ENCODE data around the gene LGALS9.
"Not testable (repeated sequence)": the region's sequence is repeated elsewhere in the genome, so short reads cannot be mapped to it uniquely, and the experiment has no call there.

The LGALS9 gene

DNA sequence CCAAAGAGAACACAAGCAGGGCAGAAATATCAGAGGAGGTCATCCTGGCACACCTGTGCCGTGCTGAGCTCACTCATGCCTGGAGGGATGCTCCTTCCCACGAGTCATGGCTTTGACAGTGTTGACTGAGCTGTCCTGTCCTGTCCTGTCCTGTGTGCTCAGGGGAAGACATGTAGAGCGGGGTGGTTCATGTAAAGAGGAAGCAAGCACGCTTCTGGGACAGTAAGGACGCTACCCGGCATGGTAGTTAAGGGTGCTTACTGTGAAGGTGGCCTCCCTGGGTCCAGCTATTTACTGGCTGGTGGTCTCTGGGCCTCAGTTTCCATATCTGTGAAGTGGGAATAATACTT is 398 bp downstream of the LGALS9 start:
- DNase-seq (ENCODE audit: low read depth), result no peak

DNA sequence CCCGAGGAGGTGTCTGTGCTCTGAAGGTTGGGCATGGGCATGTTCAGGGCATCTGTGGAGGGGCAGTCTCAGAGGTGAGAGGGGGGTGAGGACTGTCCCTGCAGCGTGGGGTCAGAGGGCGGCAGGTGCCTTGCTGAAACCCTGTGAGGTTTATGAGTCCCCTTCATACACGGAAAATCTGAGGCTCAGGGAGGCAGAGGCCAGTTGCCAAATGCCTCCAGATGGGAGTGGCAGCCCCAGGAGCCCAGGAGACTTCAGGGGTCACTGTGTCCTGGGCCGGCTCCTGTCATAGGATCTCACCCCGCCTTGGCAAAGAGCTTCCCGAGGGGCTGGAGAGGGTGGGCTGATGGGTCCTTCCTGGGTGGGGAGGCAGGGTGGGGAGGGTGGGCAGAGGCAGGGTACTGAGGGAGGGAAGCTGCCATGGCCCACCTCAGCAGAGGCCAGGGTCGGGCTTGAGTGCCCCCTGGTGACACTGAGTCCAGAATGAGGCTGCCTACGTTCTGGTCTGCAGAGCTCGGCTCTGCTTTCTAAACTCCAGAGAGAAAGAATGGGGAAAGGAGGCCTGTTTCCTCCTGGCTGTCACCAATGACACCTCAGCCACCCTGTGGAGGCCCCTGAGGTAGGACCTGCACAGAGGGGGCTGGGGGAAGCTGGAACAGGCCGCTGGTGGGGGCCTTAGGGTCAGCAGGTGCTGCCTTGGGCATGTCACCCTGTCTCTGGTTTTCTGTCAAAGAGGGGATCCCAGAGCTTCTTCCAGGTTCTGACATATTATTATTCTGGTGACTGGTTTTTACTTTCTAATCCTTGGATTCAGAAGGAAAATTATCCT is 1.1 kb downstream of the LGALS9 start:
- DNase-seq (ENCODE audit: low read depth), result no peak

DNA sequence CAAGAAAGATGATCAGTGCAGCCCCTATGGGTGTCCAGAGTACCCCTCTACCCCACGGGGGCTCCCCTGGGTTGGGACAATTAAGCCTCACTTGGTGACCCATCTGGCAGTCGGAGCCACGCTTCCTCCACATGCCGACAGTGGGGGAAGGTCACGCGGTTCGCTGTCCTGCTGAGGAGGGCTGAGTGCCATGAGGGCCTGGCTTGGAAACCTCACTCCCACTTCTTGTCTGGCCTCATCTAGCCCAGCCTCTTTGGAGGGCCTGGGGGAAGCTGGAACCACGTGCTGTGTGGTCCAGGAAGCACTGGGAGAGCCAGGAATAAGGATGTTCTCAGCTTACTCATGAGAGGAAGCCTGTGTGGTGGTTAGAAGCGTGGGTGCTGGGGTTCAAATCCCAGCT is 1.8 kb downstream of the LGALS9 start:
- not testable (repeated sequence) for DNase-seq (ENCODE audit: low read depth)

DNA sequence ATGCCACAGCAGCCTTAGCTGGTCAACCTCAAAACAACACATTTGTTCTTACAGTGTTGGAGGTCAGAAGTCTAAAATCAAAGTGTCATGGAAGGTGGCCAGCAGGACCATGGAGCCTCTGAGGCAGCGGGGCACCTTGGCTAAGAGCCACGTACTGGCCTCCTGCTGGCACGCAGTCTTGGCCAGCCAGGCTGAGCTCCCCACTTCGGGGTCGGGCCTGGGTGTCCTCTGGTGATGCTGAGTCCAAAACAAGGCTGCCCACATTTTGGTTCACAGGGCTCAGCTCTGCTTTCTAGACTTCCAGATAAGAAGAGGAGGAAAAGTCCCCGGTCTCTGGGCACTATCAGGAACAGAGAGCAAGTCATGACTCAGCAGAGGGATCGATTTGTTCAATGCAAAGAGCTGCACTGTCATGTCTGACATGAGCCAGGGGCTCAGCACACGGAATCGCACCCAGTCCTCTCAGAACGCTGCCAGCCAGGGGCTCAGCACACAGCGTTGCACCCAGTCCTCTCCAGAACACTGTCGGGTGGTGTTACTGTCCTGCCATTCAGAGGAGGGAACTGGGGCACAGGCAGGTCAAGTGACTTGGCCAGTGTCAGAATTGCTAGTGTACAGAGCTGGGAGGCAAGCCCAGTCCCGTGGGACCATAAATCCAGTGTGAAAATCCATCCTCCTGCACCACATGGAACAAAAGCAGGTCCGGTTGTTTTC is 2.5 kb downstream of the LGALS9 start:
- DNase-seq (ENCODE audit: low read depth), result no peak

DNA sequence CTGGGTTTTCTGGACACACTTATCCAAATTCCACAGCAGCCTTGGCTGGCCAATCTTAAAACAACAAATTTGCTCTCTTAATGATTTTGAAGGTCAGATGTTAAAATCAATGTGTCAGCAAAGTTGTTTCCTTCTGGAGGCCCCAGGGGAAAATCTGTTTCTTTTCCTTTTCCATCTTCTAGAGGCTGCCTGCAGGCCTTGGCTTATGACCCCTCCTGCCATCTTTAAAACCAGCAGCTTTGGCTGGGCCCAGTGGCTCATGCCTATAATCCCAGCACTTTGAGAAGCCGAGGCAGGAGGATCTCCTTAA is 3.0 kb downstream of the LGALS9 start:
- DNase-seq (ENCODE audit: low read depth), result no peak

DNA sequence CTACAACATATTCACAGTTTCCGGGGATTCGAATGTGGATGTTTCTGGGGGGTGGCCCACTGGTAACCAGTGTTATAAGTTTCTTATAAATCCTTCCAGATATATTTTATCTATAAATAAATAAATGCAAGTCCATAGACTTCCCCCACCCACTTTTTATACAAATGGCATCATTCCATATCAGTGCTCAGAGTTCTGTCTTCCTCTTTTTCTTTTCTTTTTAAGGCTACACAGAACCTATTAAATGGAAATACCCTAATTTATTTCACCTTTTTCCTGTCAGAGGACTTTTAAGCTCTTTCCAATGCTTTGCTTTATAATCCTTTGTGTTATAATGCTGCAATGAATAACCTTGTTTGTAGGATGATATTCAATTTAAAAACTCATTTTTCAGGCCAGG is 3.8 kb downstream of the LGALS9 start:
- no peak for DNase-seq (ENCODE audit: low read depth)

DNA sequence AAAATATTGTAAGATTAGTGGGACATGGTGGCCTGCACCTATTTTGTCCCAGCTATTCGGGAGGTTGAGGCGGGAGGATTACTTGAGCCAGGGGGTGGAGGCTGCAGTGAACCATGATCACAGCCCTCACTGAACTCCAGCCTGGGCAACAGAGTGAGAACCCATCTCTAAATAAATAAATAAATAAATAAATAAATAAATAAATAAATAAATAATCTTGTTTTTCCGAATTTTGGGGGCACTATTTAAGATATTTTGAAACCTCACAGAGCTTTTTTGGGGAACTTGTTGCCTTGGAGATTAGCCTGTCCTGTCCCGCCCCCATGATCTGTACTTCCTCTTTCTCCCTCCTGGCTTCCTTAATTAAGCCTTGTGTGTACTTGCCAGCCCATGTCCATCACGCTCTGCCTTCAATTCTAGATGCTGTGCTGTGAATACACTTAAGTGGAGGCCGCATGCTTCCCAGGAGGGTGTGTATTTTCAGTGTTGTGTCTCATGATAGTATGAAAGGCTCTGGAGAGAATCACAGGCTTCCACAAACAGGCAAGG is 4.4 kb downstream of the LGALS9 start:
- no peak for DNase-seq (ENCODE audit: low read depth)

DNA sequence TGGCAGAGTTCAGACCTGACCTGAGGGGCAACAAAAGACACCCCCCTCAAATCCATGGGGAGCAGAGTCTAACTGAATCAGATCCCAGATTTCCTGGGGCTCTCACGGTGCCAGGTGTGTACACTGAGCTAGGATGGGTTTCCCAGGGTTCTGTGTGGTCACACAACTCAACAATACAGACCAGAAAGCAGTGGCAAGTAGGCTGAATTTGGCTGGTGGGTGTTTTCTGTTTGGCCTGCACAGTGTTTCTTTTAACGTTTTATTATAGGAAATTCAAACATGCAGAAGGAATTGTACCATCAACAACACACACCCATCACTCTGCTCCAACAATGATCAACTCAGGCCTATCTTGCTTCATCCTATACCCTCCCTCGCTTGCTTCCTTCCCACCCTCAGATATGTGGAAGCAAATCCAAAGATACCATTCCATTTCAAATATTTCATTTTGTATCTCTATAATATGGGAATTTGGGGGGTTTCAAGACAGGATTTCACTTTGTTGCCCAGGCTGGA is 5.1 kb downstream of the LGALS9 start:
- not testable (repeated sequence) for DNase-seq (ENCODE audit: low read depth)

DNA sequence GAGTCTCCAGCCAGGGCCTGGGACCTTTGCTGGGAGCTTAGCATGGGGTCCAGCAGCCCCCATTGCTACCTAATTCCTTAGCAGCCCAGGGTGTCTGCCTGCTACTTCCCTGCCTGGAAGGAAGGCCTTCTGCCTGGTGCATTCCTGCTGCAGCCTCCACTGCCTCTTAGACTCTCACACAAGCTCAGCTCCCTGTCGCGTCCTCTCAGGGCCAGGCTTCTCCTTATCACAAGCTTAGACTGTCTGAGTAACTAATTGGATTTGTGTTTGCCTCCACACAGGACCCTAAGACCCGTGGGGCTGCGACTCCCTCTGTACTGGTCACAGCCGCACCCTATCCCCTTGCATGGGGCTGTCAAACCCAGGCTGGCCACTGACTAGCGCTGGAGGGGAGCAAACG is 6.8 kb downstream of the LGALS9 start:
- DNase-seq (ENCODE audit: low read depth), result not testable (repeated sequence)

DNA sequence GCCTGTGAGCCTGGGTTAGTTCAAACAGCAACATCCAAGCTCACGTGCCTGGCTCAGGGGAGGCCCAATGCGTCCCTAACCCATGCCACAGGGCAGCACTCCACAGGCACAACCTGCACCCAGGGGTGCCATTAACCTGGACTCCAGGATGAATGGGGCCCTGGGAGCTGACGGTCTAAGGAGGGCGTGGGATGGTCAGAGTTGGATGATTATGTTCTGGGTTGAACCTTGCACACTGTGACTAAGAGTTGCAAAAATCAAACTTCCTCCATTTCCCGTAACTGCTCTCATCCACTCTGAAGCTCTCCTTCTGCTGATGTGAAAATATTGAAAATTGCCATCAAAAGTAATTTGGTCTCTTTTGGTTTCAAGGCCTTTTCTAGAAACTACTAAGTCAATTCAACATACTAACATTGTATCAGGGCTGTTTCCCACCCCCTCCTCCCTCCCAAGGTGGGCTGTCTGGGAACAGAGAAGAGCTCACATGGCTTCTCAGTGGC is 7.5 kb downstream of the LGALS9 start:
- DNase-seq (ENCODE audit: low read depth), result not testable (repeated sequence)

DNA sequence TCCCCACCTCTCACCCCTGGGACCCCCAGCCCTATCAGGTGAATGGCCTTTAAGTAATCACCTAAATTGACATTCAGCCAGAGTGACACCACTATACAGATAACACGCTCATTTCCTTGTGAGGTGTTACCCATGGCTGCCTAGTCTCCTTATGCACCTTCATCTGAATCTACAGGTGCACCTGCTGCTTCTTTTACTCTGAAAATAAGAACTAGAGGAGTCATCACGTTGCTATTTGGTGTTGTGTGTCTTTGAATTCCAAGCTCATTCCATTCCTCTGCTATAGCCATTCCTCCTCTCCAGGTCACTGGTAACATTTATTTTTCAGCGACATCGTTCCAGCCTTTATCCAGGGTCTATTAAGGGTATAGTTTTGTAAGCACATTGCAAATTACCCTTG is 9.8 kb downstream of the LGALS9 start:
- DNase-seq (ENCODE audit: low read depth), result no peak

DNA sequence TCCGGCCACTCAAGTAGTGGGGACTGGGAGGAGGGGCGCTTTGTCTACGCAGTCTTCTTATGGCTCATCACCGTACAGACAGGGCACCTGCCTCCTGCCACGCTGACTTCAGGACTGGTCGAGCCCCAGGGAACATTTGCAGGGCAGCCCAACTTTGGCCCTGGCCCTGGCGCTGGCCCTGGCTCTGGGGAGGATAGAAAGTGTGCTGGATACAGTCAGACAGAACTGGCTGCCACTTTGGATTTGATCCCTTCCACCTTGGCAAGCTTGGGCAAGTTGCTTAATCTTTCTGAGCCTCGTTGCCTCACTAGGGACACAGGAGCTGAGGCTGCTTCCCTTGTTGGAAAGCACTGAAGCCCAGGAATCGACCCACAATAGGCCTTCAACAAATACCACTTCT is 13.6 kb downstream of the LGALS9 start:
- DNase-seq (ENCODE audit: low read depth), result no peak

DNA sequence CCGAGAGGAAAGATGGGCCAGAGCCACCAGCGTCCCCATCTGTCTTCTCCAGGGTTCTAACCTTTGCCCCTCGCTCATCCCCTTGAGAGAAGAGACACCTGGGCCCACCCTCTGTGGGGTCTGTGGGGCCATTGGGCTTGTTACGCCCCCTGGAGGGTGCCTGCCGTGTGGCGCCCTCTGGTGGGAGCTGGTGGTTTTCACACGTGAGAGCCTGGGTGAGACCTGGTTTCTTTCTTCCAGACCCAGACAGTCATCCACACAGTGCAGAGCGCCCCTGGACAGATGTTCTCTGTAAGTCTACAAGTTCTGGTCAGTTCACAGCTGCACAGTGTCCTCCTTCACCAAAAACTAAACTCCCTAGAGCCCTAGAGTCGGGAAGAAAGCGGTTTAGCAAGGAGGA is 14.6 kb downstream of the LGALS9 start:
- DNase-seq (ENCODE audit: low read depth), result not testable (repeated sequence)

DNA sequence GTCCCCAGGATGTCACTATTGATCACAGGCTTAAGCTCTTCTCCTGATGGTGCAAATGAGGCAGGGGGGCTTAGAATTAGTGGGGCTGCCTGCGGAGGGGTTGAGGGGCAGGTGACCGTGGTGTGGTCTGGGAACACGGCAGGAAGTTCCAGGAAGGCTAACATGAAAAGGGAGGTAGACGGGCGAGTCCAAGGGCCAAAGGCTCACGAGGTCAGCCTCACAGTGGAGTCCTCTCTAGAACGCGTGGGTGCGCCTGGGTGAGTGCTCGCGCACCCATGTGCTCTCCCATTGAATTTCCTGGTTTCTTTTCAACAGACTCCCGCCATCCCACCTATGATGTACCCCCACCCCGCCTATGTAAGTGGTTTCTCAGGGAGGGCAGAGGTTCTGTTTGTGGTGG is 15.2 kb downstream of the LGALS9 start:
- no peak for DNase-seq (ENCODE audit: low read depth)

DNA sequence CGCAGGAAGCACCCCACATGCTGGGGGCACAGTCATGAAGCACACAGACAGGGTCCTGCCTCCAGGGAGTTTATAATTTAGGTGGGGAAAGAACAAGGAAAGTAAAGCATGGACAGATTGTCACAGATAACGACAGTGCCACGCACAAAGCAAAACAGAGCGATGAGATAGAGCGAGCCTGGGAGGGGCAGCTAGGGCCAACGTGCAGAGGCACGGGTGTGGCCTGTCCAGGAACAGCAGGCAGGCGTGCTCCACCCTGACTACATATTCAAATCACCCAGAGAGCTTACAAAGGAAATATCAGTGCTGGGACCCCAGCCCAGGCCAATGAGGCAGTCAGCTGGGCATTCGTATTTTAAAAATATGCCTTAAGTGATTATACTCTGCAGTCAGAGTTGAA is 16.8 kb downstream of the LGALS9 start:
- DNase-seq (ENCODE audit: low read depth), result no peak

DNA sequence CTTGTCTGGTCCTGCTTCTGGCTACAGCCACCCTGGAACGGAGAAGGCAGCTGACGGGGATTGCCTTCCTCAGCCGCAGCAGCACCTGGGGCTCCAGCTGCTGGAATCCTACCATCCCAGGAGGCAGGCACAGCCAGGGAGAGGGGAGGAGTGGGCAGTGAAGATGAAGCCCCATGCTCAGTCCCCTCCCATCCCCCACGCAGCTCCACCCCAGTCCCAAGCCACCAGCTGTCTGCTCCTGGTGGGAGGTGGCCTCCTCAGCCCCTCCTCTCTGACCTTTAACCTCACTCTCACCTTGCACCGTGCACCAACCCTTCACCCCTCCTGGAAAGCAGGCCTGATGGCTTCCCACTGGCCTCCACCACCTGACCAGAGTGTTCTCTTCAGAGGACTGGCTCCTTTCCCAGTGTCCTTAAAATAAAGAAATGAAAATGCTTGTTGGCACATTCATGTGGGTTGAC is 18.2 kb downstream of the LGALS9 start:
- DNase-seq (ENCODE audit: low read depth), result not testable (repeated sequence)

DNA sequence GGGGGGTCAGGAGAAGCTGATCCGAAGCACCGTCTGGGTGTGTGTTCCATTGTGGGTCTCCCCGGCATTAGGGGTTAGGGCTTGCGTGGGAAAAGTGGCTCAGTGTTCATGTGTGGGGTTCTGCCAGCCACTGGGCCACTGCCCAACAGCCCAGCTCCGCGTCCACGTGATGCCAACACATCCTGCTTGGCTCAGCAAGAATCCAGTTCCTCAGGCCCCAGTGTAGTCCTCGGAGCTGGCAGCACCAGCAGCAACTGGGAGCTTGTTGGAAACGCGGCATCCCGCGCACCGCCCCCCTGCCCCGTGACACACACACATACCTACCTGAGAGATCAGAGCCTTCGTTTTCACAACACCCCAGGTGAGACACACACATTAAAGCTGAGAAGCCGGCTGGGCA is 18.9 kb downstream of the LGALS9 start:
- DNase-seq (ENCODE audit: low read depth), result no peak

DNA sequence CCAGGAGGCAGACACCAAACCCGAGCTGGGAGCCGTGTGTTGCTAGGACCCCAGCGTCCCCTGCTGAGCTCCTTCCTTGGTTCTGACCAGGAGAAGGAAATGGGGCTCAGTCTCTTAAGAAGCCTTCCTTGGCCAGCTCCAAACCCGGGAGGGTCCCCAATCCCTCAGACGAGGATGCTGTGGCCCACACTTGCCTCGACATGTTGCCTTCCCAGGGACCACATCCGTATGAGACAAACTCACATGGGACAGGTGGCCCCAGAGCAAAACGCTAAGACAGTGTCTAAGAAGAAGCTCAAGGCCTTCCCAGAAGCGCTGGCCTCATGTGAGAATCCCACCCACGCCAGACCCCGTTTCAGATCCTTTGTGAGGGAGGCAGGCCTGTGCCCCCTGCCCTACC is 19.8 kb downstream of the LGALS9 start:
- DNase-seq (ENCODE audit: low read depth), result no peak

DNA sequence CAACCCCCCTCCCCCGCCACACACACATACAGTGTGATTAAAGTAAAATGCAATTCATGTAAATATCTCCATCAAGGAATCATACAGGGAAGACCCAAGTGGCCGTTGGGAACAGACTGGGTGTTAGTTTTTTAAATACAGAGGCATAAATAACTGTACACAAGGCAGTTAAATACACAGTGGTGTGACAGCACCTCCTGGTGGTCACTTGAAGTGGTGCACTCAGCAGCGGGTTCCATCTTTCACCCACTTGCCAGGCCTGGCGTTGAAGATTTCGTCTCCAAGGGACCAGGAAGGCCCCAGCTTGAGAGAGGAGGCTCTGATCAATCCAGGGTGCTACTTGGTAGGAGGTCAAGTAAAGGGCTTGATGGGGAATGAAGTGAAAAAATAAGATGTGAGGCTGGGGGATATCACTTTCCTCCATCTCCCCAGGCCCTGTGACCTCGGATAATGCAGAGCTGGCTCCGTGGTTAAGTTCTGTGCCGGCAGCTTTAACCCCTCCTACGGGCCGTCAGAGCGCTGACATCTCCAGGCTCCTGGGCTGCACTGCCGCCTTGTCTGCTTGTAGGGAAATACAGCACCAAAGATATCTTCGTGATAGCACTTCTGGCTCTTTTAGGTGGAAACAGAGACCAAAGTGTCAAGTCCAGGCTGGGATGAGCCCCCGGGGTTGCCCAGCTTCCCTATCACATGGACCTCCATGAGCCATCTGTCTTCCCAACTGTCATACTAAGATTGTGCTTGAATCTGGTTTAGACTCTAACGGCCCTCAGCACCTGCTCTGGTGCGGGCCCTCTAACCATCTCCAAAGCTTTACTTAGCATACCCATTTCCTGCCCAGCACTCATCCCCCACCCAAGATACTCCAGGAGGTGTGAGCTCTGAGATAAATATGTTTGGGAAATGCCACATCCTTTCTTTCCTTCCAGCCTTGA is 20.7 kb downstream of the LGALS9 start:
- DNase-seq (ENCODE audit: low read depth), result peak; percentile 52

DNA sequence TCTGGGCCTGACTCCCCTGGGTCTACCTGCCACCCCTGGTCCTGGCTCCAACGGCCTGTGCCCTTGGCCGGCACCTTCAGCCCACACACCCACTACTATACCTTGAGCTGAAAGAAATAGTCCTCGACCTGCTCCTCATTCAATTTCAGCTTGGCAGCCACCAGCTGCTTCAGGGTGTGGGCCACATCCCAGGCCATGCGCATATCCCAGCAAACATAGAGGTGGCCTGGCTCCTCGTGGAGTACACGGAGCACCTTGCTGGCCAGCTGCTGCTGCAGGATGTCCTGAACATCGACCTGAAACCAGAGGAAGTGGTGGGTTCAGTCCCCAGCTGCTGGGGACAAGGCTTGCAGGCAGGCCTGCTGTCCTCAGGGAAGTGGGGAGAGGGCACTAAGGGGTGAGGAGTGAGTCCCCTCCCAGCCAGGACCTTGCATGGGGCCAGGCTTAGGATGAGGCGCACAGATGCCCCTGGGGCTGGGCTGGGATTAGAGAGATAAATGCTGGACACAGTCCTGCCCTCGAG is 22.5 kb downstream of the LGALS9 start:
- DNase-seq (ENCODE audit: low read depth), result not testable (repeated sequence)

DNA sequence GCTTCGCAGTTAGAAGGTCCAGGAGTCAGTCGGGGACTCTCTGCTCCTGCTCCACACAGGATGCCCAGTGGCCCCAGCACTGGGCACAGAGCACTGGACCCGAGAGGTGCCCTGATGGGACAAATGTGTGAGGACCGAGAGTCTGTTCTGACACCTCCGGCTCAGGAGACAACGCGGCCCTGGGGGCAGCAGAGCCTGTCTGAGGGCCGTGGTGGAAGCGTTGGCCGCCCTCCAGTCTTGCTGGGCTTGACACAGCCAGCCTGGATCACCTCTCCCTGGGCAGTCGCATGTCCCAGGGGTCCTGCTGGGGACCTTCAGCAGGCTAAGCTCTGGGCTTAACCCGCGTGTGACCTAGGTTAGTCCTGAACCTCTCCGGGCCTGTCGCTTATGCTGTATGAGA is 23.1 kb downstream of the LGALS9 start:
- no peak for DNase-seq (ENCODE audit: low read depth)

Data from activated T-helper 9 cell treated with anti-CD3 and anti-CD28 coated beads, Interleukin-2, amount 50 U/mL, for 16 hours (primary cell).